GM18868 (cell line): Measurements from ENCODE around the gene FOXE1.

Experiments
- ATAC-seq: cut with Tn5 transposase; IDR thresholded peaks from one replicate; pipeline ENCODE4 v1.9.1; 2021; ENCODE audit warnings: mild to moderate bottlenecking, moderate library complexity; ENCODE audit not compliant: unreplicated experiment

FOXE1 gene

GRCh38 chr9:97864396-97864795 is 11.4 kb downstream of the FOXE1 start:
- ATAC-seq: no peak

GRCh38 chr9:97866300-97866699 is 13.3 kb downstream of the FOXE1 start:
- ATAC-seq: no peak

- peak; percentile 89 for ATAC-seq
Measured at GRCh38 chr9:97866848-97867247, 13.8 kb downstream of the FOXE1 start.

- no peak for ATAC-seq
Measured at GRCh38 chr9:97868859-97869258, 15.8 kb downstream of the FOXE1 start.

GRCh38 chr9:97873425-97873824 is 20.4 kb downstream of the FOXE1 start:
- no peak for ATAC-seq

GRCh38 chr9:97873882-97874281 is 20.9 kb downstream of the FOXE1 start:
- no peak for ATAC-seq

- ATAC-seq: no peak
Measured at GRCh38 chr9:97874624-97875023, 21.6 kb downstream of the FOXE1 start.

- ATAC-seq: no peak
Measured at GRCh38 chr9:97875111-97875510, 22.1 kb downstream of the FOXE1 start.

- no peak for ATAC-seq
Measured at GRCh38 chr9:97876061-97876460, 23.0 kb downstream of the FOXE1 start.

- no peak for ATAC-seq
Measured at GRCh38 chr9:97880336-97880735, 27.3 kb downstream of the FOXE1 start.

GRCh38 chr9:97889941-97890887 is 37.2 kb downstream of the FOXE1 start:
- no peak for ATAC-seq

- ATAC-seq: no peak
Measured at GRCh38 chr9:97891736-97892135, 38.7 kb downstream of the FOXE1 start.

- no peak for ATAC-seq
Measured at GRCh38 chr9:97892421-97892820, 39.4 kb downstream of the FOXE1 start.

GRCh38 chr9:97895211-97895610 is 42.2 kb downstream of the FOXE1 start:
- ATAC-seq: no peak

- ATAC-seq: no peak
Measured at GRCh38 chr9:97895695-97896332, 42.8 kb downstream of the FOXE1 start.

- no peak for ATAC-seq
Measured at GRCh38 chr9:97900103-97900737, 47.2 kb downstream of the FOXE1 start.

GRCh38 chr9:97900738-97901565 is 47.9 kb downstream of the FOXE1 start:
- no peak for ATAC-seq

GRCh38 chr9:97903177-97903576 is 50.2 kb downstream of the FOXE1 start:
- ATAC-seq: no peak

GRCh38 chr9:97904725-97905124 is 51.7 kb downstream of the FOXE1 start:
- ATAC-seq: no peak

GRCh38 chr9:97905228-97905627 is 52.2 kb downstream of the FOXE1 start:
- no peak for ATAC-seq
